Inflammatory macrophage treated with lipopolysaccharide for 1 hour (primary cell): ENCODE results near the gene LRBA.
A peak's percentile ranks its signal among the peaks of the same experiment; 100 is the strongest.

Experiments
- DNase-seq, 2 donors: peaks; one replicate each; pipeline ENCODE4 v3.0.0-alpha.2; 2020 to 2022

The LRBA gene

GRCh38 chr4:150224896-150225591 is 790.0 kb downstream of the LRBA start:
- peak; percentile 36 to 59 for DNase-seq

GRCh38 chr4:150219841-150220240 is 795.2 kb downstream of the LRBA start:
- DNase-seq = no peak

DNA sequence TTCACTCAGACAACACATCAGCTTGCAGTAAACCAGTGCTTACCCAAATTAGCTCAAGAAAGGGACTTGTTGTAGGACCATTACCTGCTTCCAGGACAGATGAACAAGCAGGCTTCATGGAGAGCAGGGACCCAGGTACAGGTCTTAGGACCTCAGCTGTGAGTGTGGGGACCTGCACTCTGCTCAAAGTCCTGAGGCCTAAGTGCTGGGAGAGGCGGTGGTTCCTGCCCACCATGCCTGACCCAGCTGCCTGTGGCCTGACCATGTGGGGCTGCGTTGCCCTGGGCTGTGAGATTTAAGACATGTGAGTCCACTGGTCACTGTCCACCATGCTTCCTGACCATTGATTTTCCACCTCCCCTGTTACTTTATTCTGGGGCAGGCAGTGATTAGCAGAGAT is 796.6 kb downstream of the LRBA start:
- DNase-seq = no peak

GRCh38 chr4:150217808-150218207 is 797.3 kb downstream of the LRBA start:
- no peak for DNase-seq

- no peak for DNase-seq
These were observed 797.9 kb downstream of the LRBA start for GRCh38 chr4:150217192-150217591.

DNA sequence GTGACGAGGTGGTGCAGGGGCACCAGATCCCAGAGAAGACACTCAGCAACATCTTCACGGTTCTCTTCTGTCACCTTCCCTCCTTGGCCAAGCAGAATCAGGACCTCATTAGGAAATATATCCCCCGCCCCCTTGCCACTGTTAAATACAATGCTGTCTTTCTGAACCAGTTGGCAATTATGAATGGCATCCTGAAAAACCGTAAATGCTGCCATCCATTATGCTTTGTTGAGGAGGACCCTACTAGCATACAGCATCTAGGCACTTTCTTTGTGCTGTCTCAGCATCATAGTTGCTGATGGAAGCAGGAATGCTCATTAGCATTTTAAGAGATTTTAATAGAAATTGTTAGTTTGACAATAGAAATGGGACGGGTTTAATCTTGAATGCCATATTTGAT is 798.4 kb downstream of the LRBA start:
- DNase-seq = no peak

- no peak for DNase-seq
These were observed 799.5 kb downstream of the LRBA start for GRCh38 chr4:150215601-150216000.
